DMS153 treated with DMSO at 0.1 percent for 48 hours (cell line): ENCODE data around the gene PODXL2.

Experiments
- DNase-seq: peaks from one replicate; lab custom pipeline; 2025; ENCODE audit not compliant: unreplicated experiment; lab: John Stamatoyannopoulos, UW

The PODXL2 gene, protein sequence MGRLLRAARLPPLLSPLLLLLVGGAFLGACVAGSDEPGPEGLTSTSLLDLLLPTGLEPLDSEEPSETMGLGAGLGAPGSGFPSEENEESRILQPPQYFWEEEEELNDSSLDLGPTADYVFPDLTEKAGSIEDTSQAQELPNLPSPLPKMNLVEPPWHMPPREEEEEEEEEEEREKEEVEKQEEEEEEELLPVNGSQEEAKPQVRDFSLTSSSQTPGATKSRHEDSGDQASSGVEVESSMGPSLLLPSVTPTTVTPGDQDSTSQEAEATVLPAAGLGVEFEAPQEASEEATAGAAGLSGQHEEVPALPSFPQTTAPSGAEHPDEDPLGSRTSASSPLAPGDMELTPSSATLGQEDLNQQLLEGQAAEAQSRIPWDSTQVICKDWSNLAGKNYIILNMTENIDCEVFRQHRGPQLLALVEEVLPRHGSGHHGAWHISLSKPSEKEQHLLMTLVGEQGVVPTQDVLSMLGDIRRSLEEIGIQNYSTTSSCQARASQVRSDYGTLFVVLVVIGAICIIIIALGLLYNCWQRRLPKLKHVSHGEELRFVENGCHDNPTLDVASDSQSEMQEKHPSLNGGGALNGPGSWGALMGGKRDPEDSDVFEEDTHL

DNA sequence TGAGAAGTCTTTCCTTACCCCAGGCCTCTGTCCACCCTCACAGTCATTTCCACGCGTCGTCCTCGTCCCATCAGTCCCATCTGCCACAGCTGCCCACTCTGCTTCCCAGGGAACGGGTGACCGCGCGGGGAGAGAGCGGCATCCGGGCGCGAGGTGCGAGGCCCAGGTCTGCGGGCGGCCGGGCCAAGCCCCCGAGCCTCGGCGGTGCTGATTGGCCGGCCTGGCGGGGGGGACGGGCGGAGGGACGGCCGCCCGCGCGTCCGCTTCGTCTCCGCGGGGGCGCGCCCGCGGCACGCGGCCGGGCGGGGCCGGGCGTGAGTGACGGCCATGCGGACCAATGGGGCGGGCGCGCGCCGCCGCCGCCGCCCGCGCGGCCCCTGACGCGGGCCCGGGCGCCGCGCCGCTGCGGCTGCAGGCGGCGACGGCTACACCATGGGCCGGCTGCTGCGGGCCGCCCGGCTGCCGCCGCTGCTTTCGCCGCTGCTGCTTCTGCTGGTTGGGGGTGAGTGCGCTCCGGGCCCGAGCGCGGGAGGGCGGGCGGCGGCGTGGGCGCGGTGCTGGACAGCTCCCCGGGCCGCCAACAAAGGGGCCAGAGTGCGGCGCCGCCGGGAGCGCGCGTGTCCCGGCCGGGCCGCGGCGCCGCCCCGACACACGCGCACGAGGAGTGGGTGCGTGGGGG is at the start of gene PODXL2:
PODXL2 (plus strand) TSS at position 398 of the 679 bp plus-strand sequence; CDS start at position 433, 35 bp downstream.
- peak; percentile 63 for DNase-seq

DNA sequence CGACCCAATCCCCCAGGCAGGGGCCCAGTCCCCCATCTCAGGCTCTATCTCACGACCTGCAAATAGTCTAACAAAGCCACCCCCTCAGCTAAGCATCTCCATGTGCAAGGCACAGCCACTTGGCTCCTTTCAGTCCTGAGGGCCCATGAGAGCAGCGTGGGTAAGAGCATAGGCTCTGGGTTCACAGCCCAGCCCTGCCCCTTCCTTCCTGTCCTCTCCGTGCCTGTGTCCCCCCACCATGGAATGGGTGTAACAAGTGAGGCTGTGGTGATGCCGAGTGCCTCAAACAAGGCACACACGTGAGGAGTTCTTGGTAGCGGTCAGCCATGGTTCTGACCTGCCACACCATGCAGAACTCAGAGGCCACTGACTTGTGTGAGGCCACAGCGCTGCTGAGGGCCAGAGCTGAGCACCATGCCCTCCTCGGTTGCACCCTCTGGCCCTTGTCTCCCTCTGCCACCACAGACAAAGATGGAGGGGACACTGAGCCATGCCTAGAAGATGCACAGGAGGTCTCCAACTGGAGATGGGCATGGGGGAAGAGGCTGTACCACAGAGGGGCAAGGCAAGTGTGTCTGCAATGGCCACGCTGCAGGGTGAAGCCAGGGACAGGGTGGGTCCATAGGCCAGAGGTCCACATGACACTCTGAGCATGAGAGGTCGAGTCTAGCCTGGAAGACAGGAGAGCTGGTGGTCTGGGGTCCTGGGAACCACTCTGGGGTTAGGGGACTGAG is 48.5 kb upstream of the PODXL2 start:
- DNase-seq = no peak

DNA sequence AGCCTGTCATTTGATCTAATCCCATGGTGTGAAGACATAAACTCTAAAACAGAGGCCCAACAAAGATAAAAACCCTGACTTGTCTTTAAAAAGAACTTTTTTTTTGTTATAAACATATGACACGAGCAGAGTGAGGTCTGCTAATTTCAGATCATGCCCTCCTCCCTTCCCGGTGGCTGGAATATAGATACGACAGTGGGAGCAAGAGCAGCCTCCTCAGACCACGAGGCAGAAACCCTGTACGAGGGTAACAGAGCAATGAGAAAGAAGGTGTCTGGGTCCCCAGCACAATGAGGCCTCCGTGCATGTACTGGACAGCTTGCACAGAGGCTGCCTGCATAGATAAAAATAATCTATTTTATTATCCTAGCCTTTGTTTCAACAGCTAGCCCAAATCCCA is 44.3 kb upstream of the PODXL2 start:
- no peak for DNase-seq

- no peak for DNase-seq
Measured at GRCh38 chr3:127585163-127585812, 43.7 kb upstream of the PODXL2 start.

GRCh38 chr3:127585813-127586413 is 43.1 kb upstream of the PODXL2 start:
- DNase-seq = no peak

- no peak for DNase-seq
Measured at GRCh38 chr3:127587876-127588275, 41.1 kb upstream of the PODXL2 start.

DNA sequence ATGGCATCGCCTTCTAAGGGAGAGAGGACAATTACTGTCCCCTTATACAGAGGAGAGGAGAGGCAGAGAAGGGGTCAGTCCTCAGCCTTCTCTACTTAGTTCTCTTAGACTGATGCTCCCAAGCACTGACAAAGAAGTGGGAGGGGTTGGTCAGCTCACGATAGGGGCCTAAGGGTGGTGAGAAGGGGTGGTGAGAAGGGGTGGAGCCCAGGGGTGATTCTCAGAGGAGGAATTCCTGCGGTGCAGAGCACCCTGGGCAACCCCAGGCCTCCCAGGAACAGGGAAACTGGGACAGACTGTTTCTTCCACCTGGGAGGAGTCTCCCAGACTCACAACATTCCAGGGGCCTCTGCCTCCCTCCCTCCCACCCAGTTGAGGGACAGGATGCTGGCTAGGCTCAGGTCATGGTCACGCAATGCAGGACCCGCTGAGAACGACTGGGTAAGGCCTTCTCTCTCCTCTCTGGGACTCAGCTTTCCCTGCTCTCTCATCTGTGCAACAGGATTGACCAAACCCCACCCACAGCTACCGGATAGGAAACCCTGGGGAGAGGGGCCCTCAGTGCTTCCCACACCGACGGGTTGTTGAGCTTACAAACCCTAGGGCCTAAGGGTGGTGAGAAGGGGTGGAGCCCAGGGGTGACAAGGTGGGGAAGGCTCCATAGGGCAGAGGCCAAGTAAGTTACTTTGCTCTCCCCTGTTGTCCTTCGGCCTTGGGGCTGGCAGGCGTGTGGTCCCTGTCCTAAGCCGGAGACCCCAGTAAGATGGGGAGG is 40.0 kb upstream of the PODXL2 start:
- DNase-seq = no peak

DNA sequence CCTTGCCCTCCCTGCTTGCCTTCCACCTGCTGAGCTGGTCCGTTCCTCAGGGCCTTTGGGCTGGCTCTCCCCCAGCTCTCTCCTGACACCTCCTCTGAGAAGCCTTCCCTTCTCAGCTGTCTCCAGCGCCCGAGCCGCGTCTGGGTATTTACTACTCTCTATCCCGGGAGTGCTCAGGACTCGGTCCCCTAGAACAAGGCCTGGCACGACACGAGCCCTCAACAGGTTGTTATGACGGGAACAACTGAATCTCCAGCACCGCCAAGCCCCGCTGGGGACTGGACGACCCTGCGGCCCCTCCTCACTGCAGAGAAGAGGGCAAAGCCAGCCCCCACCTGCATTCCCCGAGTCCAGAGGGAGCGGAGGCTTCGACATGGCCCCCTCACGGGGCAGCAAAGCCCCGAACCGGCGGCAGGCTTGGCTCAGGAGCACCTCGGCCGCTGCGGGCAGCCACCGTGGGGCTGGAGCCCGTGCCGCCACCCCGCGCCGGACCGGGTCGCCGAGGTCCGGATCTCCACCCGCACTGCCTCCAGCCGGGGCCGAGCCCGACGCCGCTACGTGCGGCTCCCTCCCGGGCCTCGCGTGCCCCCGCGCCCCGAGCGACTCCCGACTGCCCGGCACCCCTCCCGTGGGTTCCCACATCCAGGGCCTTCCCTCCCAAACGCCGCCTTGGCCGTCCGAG is 39.2 kb upstream of the PODXL2 start:
- no peak for DNase-seq

GRCh38 chr3:127590282-127590592 is 38.7 kb upstream of the PODXL2 start:
- peak; percentile 2 for DNase-seq

GRCh38 chr3:127590593-127591465 is 38.2 kb upstream of the PODXL2 start, which contains the start of gene TPRA1:
Gene TPRA1 (minus strand): TSS chr3:127590733. CDS start chr3:127580146, 10,587 bp downstream.
- DNase-seq = peak; percentile 84

- DNase-seq = no peak
Measured at GRCh38 chr3:127593178-127593577, 35.8 kb upstream of the PODXL2 start.

DNA sequence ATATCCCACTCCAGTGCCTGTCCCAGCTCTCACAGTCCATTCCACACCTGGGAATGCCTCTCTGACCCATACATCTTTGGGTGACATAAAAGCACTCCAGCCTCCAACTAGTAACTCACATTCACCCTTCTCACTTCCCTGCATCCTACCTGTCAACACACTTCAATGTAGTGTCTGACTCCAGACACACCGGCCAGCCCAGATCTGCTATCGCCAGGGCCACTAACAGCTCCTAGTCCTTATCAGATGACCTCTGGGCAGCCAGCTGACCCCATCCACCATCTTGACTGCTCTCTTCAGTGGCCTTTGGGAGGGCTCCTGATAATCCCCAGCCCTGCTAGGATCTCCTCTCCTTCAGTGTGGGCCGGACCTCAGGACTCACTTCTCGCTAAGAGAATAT is 33.7 kb upstream of the PODXL2 start:
- DNase-seq = no peak

- DNase-seq = no peak
Measured at GRCh38 chr3:127597020-127597771, 31.8 kb upstream of the PODXL2 start.

- no peak for DNase-seq
Measured at GRCh38 chr3:127598841-127599570, 30.0 kb upstream of the PODXL2 start.

GRCh38 chr3:127600749-127601456 is 28.1 kb upstream of the PODXL2 start:
- DNase-seq = no peak

DNA sequence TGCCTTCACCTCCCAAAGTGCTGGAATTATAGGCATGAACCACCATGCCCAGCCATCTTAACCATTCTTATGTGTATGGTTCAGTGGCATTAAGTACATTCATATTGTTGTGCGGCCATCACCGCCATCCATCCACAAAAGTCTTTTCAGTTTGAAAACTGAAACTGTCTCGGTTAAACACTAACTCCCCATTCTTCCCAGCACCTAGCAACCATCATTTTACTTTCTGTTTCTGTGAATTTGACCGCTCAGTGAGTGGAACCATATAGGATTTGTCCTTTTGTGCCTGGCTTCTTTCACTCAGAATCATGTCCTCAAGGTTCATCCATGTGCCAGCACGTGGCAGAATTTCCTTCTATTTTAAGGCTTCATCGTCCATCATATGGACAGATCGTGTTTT is 24.9 kb upstream of the PODXL2 start:
- no peak for DNase-seq
